Measurements from ENCODE around the gene STARD10. TPM values are rescaled to one million over a fixed set of nuclear protein-coding genes. Genes with fewer than 3 reads are reported as not detected.

Gene STARD10
- total and polyA plus RNA-seq, 2 experiments from 2014 or later, result 16.6 to 20.5 TPM

- H3F3A ChIP-seq (replicated peaks; ENCODE audit: low read depth), result no peaks in the 10 kb centered on the region
- no peaks in the 10 kb centered on the region for H3K9me2 ChIP-seq (ENCODE audit: insufficient read depth)
- H3K36me3 ChIP-seq (ENCODE audit: insufficient read depth), result no peaks in the 10 kb centered on the region
- ATAC-seq, result no peak
- no peak overlapping the region for H3K27ac ChIP-seq (ENCODE audit: low read depth)
- Mint-ChIP-seq H3K9me3 (no peaks in the 10 kb centered on the region), H3K4me1 (peaks cover 19% of the 10 kb centered on the region), H3K27me3 (ENCODE audit: insufficient read depth, low read depth, poor library complexity) (peaks cover 21% of the 10 kb centered on the region), H3K4me3 (no peak overlapping the region), H3K27ac (no peak overlapping the region), H3K36me3 (ENCODE audit: low read depth) (no peaks in the 10 kb centered on the region)
- no peaks in the 10 kb centered on the region for H3K27me3 ChIP-seq (ENCODE audit: insufficient read depth)
- no peaks in the 10 kb centered on the region for H3K79me2 ChIP-seq (replicated peaks; ENCODE audit: insufficient read depth)
- H3K4me2 ChIP-seq, result no peak overlapping the region
- H2AFZ ChIP-seq, result no peak overlapping the region
- peaks cover 5% of the 10 kb centered on the region; the same call in 1 of the 2 replicates for H3K4me1 ChIP-seq (ENCODE audit: insufficient read depth)
- no peak overlapping the region for H3K4me3 ChIP-seq
- no peak for TF ChIP-seq NANOG (IDR thresholded peaks at IDR 0.05; ENCODE audit: borderline replicate concordance)
- TF ChIP-seq ZNF462 (CRISPR knock-in tag; IDR thresholded peaks at IDR 0.05), result no peak
- TF ChIP-seq, protein P1, sequence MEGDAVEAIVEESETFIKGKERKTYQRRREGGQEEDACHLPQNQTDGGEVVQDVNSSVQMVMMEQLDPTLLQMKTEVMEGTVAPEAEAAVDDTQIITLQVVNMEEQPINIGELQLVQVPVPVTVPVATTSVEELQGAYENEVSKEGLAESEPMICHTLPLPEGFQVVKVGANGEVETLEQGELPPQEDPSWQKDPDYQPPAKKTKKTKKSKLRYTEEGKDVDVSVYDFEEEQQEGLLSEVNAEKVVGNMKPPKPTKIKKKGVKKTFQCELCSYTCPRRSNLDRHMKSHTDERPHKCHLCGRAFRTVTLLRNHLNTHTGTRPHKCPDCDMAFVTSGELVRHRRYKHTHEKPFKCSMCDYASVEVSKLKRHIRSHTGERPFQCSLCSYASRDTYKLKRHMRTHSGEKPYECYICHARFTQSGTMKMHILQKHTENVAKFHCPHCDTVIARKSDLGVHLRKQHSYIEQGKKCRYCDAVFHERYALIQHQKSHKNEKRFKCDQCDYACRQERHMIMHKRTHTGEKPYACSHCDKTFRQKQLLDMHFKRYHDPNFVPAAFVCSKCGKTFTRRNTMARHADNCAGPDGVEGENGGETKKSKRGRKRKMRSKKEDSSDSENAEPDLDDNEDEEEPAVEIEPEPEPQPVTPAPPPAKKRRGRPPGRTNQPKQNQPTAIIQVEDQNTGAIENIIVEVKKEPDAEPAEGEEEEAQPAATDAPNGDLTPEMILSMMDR (conservative IDR thresholded peaks at IDR 0.05; ENCODE audit: low read depth in 2 of 2), result no peak
- no peak for TF ChIP-seq JUNB (IDR thresholded peaks at IDR 0.05; ENCODE audit: unreplicated experiment)
- no peak for TF ChIP-seq ZNF114 (CRISPR knock-in tag; IDR thresholded peaks at IDR 0.05)
- TF ChIP-seq POLR2AphosphoS5 (IDR thresholded peaks at IDR 0.05; ENCODE audit: low read depth), result no peak
- TF ChIP-seq EZH2phosphoT487 (IDR thresholded peaks at IDR 0.05; ENCODE audit: unreplicated experiment), result no peak
- no peak for TF ChIP-seq ETS1 (IDR thresholded peaks at IDR 0.05)
- TF ChIP-seq ZNF331 (CRISPR knock-in tag; IDR thresholded peaks at IDR 0.05; ENCODE audit: low read depth), result no peak
- TF ChIP-seq, protein P2, sequence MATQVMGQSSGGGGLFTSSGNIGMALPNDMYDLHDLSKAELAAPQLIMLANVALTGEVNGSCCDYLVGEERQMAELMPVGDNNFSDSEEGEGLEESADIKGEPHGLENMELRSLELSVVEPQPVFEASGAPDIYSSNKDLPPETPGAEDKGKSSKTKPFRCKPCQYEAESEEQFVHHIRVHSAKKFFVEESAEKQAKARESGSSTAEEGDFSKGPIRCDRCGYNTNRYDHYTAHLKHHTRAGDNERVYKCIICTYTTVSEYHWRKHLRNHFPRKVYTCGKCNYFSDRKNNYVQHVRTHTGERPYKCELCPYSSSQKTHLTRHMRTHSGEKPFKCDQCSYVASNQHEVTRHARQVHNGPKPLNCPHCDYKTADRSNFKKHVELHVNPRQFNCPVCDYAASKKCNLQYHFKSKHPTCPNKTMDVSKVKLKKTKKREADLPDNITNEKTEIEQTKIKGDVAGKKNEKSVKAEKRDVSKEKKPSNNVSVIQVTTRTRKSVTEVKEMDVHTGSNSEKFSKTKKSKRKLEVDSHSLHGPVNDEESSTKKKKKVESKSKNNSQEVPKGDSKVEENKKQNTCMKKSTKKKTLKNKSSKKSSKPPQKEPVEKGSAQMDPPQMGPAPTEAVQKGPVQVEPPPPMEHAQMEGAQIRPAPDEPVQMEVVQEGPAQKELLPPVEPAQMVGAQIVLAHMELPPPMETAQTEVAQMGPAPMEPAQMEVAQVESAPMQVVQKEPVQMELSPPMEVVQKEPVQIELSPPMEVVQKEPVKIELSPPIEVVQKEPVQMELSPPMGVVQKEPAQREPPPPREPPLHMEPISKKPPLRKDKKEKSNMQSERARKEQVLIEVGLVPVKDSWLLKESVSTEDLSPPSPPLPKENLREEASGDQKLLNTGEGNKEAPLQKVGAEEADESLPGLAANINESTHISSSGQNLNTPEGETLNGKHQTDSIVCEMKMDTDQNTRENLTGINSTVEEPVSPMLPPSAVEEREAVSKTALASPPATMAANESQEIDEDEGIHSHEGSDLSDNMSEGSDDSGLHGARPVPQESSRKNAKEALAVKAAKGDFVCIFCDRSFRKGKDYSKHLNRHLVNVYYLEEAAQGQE (IDR thresholded peaks at IDR 0.05; ENCODE audit: unreplicated experiment), result no peak
- no peak for TF ChIP-seq CREB1 (CRISPR knock-in tag; IDR thresholded peaks at IDR 0.05; ENCODE audit: low read depth)
- no peak for TF ChIP-seq EZH2 (IDR thresholded peaks at IDR 0.05; ENCODE audit: low read depth, unreplicated experiment)
- no peak for TF ChIP-seq STAT1 (IDR thresholded peaks at IDR 0.05; ENCODE audit: unreplicated experiment)
- no peak for DNase-seq (ENCODE audit: low spot score)
- H4K20me1 ChIP-seq (replicated peaks; ENCODE audit: insufficient read depth), result no peaks in the 10 kb centered on the region
Observed at GRCh38 chr11:72771507-72771906, 22.3 kb downstream of the STARD10 start.

Measured in GM23338 (cell line).